Osteocyte (in vitro differentiated cells): ENCODE measurements around the gene ZNRF3. TPM values are rescaled to one million over a fixed set of nuclear protein-coding genes. Genes with fewer than 3 reads are reported as not detected.
A peak's percentile ranks its signal among the peaks of the same experiment; 100 is the strongest.

Experiments
- DNase-seq: peaks from one replicate; pipeline ENCODE4 v3.0.0; 2021; ENCODE audit warnings: mixed read lengths; ENCODE audit not compliant: unreplicated experiment; ENCODE audit errors: extremely low spot score
- H3K27ac Mint-ChIP-seq: one replicate; pipeline ENCODE4 v1.8.0; 2021; ENCODE audit warnings: mild to moderate bottlenecking, mixed read lengths; ENCODE audit not compliant: unreplicated experiment
- H3K27me3 Mint-ChIP-seq: one replicate; pipeline ENCODE4 v1.8.0; 2021; ENCODE audit warnings: mixed read lengths; ENCODE audit not compliant: unreplicated experiment
- H3K36me3 Mint-ChIP-seq: one replicate; pipeline ENCODE4 v1.8.0; 2021; ENCODE audit warnings: mixed read lengths; ENCODE audit not compliant: unreplicated experiment
- H3K4me1 Mint-ChIP-seq: one replicate; pipeline ENCODE4 v1.8.0; 2021; ENCODE audit warnings: mixed read lengths; ENCODE audit not compliant: unreplicated experiment
- H3K4me3 Mint-ChIP-seq: one replicate; pipeline ENCODE4 v1.8.0; 2021; ENCODE audit warnings: mild to moderate bottlenecking, moderate library complexity, mixed read lengths; ENCODE audit not compliant: unreplicated experiment
- H3K9me3 Mint-ChIP-seq: one replicate; pipeline ENCODE4 v1.8.0; 2021; ENCODE audit warnings: mixed read lengths; ENCODE audit not compliant: unreplicated experiment
- total RNA-seq: library from RNA; stranded (reverse); gene quantifications from 2 replicates; pipeline ENCODE4 v1.2.1, GENCODE V29; 2021
- TF ChIP-seq, protein P1 (sequence below): fragments of 200-600 bp; sonication (generic); IDR thresholded peaks from 2 replicates; pipeline ENCODE4 v1.5.0; 2021; ENCODE audit warnings: antibody characterized with exemption, mild to moderate bottlenecking, moderate library complexity

ZNRF3 gene
- total RNA-seq, 1 donor from 2014 or later = 6.4 TPM

- Mint-ChIP-seq H3K4me3 (no peak overlapping the region), H3K9me3 (peaks cover 6% of the 10 kb centered on the region), H3K27me3 (no peaks in the 10 kb centered on the region), H3K4me1 (peaks cover 31% of the 10 kb centered on the region), H3K36me3 (peaks cover 12% of the 10 kb centered on the region), H3K27ac (peak overlapping the region; percentile 71)
- no peak for DNase-seq
- TF ChIP-seq, protein P1, sequence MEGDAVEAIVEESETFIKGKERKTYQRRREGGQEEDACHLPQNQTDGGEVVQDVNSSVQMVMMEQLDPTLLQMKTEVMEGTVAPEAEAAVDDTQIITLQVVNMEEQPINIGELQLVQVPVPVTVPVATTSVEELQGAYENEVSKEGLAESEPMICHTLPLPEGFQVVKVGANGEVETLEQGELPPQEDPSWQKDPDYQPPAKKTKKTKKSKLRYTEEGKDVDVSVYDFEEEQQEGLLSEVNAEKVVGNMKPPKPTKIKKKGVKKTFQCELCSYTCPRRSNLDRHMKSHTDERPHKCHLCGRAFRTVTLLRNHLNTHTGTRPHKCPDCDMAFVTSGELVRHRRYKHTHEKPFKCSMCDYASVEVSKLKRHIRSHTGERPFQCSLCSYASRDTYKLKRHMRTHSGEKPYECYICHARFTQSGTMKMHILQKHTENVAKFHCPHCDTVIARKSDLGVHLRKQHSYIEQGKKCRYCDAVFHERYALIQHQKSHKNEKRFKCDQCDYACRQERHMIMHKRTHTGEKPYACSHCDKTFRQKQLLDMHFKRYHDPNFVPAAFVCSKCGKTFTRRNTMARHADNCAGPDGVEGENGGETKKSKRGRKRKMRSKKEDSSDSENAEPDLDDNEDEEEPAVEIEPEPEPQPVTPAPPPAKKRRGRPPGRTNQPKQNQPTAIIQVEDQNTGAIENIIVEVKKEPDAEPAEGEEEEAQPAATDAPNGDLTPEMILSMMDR = no peak
Observed at GRCh38 chr22:28983190-28983589, 99.8 kb downstream of the ZNRF3 start.

DNA sequence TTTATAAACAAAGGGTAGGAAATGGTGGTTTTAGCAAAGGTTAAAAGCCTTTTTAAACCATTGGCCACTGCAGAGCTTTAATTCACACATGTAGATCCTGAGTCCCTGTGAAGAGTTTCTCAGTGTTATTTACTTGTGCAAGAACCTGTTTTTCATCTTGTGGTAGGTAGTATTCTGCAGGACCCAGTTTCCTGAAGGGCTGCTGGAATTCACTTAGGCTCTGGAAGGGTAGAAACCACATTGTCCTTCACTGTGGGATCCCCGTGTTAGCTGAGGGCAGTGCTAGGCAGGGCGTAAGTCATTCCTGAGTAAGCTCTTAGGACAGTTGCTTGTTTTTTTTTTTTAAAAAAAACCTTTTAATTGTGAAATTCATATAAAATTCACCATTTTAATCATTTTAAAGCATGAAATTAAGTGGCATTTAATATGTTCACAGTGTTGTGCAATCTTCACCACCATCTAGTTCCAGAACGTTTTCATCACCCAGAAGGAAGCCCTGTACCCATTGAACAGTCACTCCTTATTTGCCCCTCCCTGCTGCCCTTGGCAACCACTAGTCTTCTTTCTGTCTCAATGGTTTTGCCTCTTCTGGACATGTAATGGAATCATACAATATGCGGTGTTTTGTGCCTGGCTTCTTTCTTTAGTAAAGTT lies 100.5 kb downstream of the ZNRF3 start:
- Mint-ChIP-seq H3K4me3 (no peak overlapping the region), H3K27me3 (no peaks in the 10 kb centered on the region), H3K36me3 (peaks cover 12% of the 10 kb centered on the region), H3K27ac (peak overlapping the region; percentile 71), H3K4me1 (peaks cover 25% of the 10 kb centered on the region), H3K9me3 (peaks cover 6% of the 10 kb centered on the region)
- no peak for DNase-seq
- TF ChIP-seq, protein P1 = no peak

DNA sequence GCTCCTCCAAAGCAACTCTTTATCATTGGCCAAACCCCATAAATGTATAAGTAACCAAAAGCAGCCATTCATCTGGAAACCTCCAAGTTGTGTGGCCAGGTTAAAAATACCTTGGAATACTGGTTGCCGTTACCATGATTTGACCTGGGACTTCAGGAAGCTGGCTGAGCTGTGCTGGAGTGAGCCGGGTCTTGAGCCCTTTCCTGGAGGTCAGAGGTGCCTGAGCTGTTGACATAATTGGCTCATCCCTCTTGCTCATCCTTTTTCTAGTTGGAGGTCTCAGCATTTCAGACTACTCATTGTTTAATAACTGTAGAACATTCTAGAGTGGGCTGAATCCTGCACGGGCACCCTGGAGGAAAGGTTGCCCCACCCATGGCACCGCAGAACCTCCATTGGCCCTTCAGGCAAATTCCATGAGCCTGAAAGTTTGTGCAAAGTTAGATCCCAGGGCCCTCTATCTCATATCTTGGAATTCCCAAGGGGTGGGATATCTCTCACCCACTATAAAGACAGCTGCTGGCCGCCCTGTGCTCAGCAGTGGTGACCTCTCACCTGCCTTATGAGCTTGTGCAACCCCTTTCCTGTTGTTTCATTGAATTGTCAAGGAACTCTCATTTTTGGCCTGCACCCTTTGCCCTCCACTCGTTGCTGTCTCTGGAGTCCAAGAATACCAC lies 101.2 kb downstream of the ZNRF3 start:
- H3K9me3 Mint-ChIP-seq = peaks cover 6% of the 10 kb centered on the region
- no peak overlapping the region for H3K4me3 Mint-ChIP-seq
- peaks cover 25% of the 10 kb centered on the region for H3K4me1 Mint-ChIP-seq
- TF ChIP-seq, protein P1 = no peak
- peaks cover 12% of the 10 kb centered on the region for H3K36me3 Mint-ChIP-seq
- H3K27me3 Mint-ChIP-seq = no peaks in the 10 kb centered on the region
- DNase-seq = no peak
- no peak overlapping the region for H3K27ac Mint-ChIP-seq

DNA sequence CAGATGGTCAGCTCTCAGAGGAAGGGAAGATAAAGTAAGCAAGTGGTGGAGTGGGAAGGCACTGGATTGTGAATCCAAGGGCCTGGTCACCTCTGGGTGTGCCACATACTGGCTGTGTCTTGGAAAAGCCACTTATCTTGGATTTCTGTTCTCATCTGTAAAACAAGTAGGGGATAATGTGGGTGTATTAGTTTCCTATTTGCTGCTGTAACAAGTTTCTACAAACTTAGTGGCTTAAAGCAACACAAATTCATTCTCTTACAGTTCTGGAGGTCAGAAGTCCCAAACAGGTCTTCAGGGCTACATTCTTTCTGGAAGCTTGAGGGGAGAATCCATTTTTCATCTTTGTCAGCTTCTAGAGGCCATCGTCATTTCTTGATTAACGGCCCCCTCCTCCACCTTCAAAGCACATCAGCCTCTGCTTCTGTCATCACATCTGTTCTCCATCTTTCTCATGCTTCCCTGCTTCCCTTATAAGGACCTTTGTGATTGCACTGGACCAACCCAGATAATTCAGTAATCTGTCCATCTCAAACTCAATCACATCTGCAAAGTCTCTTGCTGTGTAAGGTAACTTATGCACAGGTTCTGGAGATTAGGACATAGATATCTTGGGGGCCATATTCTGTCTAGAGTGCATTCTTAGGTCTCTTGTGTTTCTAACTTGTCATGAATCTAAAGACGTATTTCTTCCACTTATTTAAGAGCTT lies 102.4 kb downstream of the ZNRF3 start:
- TF ChIP-seq, protein P1 = no peak
- Mint-ChIP-seq H3K9me3 (peaks cover 6% of the 10 kb centered on the region), H3K27me3 (no peaks in the 10 kb centered on the region), H3K27ac (no peak overlapping the region), H3K36me3 (peaks cover 12% of the 10 kb centered on the region), H3K4me1 (peaks cover 21% of the 10 kb centered on the region), H3K4me3 (no peak overlapping the region)
- DNase-seq = no peak

DNA sequence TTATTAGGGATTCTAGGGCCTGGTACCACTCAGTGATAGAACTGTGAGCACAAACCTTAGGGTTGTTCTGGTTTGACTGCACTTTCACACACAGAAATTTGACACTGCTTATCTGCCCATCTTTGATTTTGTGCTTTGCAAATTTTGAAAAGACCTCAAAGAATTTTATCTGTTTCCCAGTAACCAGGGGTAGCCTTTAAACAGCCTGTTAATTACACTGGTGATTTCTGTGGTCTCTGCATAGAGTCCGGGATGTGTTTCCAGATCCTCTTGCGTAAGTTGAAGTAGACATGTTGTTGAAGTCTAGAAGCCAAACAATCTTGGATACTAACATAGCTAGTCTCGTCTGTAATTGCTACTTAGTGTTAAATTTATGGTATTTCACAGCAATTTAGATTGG lies 103.0 kb downstream of the ZNRF3 start:
- H3K27ac Mint-ChIP-seq = no peak overlapping the region
- TF ChIP-seq, protein P1 = no peak
- H3K27me3 Mint-ChIP-seq = no peaks in the 10 kb centered on the region
- no peak overlapping the region for H3K4me3 Mint-ChIP-seq
- H3K4me1 Mint-ChIP-seq = peaks cover 20% of the 10 kb centered on the region
- H3K36me3 Mint-ChIP-seq = peaks cover 12% of the 10 kb centered on the region
- peaks cover 6% of the 10 kb centered on the region for H3K9me3 Mint-ChIP-seq
- DNase-seq = no peak
